ENCODE measurements around the gene MTERF4. TPM values are rescaled to one million over a fixed set of nuclear protein-coding genes. Genes with fewer than 3 reads are reported as not detected.

The MTERF4 gene
- total and polyA plus RNA-seq, 2 of the 4 experiments (the other 2 are of a cell fraction), result 26.6 to 33.3 TPM

GRCh38 chr2:241091734-241092445 is 10.2 kb downstream of the MTERF4 start:
- ATAC-seq (ENCODE audit: low read depth) (no peak), DNase-seq (no peak)
- Histone ChIP-seq H2AK5ac (ENCODE audit: low read depth, low read length) (no peak overlapping the region), H3K4ac (ENCODE audit: low read depth, low read length) (no peak overlapping the region), H3K56ac (ENCODE audit: extremely low read depth, insufficient read depth, low read length) (no peak overlapping the region), H3K27ac (ENCODE audit: insufficient read depth, low read length) (no peak overlapping the region), H3K4me2 (ENCODE audit: low read depth, low read length) (no peak overlapping the region), H3K4me1 (ENCODE audit: control insufficient read depth, insufficient read depth, low read length) (no peaks in the 10 kb centered on the region), H3K23ac (ENCODE audit: low read depth, low read length) (no peak overlapping the region), H3K9me1 (ENCODE audit: insufficient read depth, low read length) (0 out of 2 replicates have a peak, but pooled peaks cover 3% of the 10 kb centered on the region), H2BK15ac (ENCODE audit: low read depth, low read length) (no peak overlapping the region), H3K4me3 (ENCODE audit: insufficient read depth, low read depth, low read length) (no peak overlapping the region), H2BK120ac (ENCODE audit: low read depth, low read length) (no peak overlapping the region), H3K18ac (ENCODE audit: low read depth, low read length) (no peak overlapping the region), H2BK20ac (ENCODE audit: low read depth, low read length) (no peak overlapping the region), H2AK9ac (replicated peaks; ENCODE audit: low read depth, low read length, poor library complexity) (no peak overlapping the region), H3K14ac (replicated peaks; ENCODE audit: low read depth, low read length) (no peak overlapping the region), H3K79me1 (ENCODE audit: low read depth in 1 of 2, low read length in 2 of 2) (peaks cover 3 to 6% of the 10 kb centered on the region in 2 experiments), H2BK5ac (ENCODE audit: low read depth, low read length, poor library complexity, severe bottlenecking) (no peak overlapping the region), H3K9me3 (ENCODE audit: control insufficient read depth, insufficient read depth, low read length) (no peaks in the 10 kb centered on the region), H4K20me1 (ENCODE audit: insufficient read depth, low read length) (0 out of 2 replicates have a peak, but pooled peaks cover 2% of the 10 kb centered on the region), H4K8ac (ENCODE audit: low read depth in 2 of 2, low read length in 2 of 2) (no peak overlapping the region), H3K36me3 (ENCODE audit: control insufficient read depth, insufficient read depth, low read length) (peaks cover 62% of the 10 kb centered on the region), H4K91ac (ENCODE audit: insufficient read depth, low read depth, low read length) (no peak overlapping the region), H3K27me3 (ENCODE audit: control insufficient read depth, insufficient read depth, low read length) (no peaks in the 10 kb centered on the region), H3K9ac (ENCODE audit: low read depth, low read length) (no peak overlapping the region), H2AFZ (replicated peaks; ENCODE audit: low read length, poor library complexity) (no peak overlapping the region), H4K5ac (ENCODE audit: low read depth, low read length) (no peak overlapping the region)
- ChIA-PET POLR2A (ENCODE audit: unreplicated experiment) (no interaction called here), CTCF (no interaction called here)
- WGBS, 2 experiments (ENCODE audit: extremely low coverage in 2 of 2, insufficient read length in 1 of 2), result 92% methylated on average over 12 of the region's 22 CpGs; no CpG with 5 or more reads in 1 of the 2 experiments
- TF ChIP-seq RAD21 (IDR thresholded peaks at IDR 0.05; ENCODE audit: low read length), result no peak
- no peak for TF ChIP-seq MAZ (IDR thresholded peaks at IDR 0.05; ENCODE audit: borderline replicate concordance, low read depth, low read length)
- no peak for TF ChIP-seq MXI1 (IDR thresholded peaks at IDR 0.05; ENCODE audit: borderline replicate concordance, low read depth, low read length)
- no peak for TF ChIP-seq USF2 (IDR thresholded peaks at IDR 0.05; ENCODE audit: low read depth, low read length)
- no peak for TF ChIP-seq BHLHE40 (IDR thresholded peaks at IDR 0.05; ENCODE audit: low read depth, low read length)
- TF ChIP-seq NFE2L2 (IDR thresholded peaks at IDR 0.05; ENCODE audit: low read depth, low read length), result no peak
- no peak for TF ChIP-seq CHD1 (IDR thresholded peaks at IDR 0.05; ENCODE audit: low read depth, low read length)
- TF ChIP-seq CTCF (conservative IDR thresholded peaks at IDR 0.05; ENCODE audit: low read depth, low read length), result no peak
- no peak for TF ChIP-seq MAFK (IDR thresholded peaks at IDR 0.05; ENCODE audit: low read depth, low read length)
- TF ChIP-seq RCOR1 (IDR thresholded peaks at IDR 0.05; ENCODE audit: insufficient replicate concordance, low read length), result no peak
- no peak for TF ChIP-seq RFX5 (IDR thresholded peaks at IDR 0.05; ENCODE audit: low read depth, low read length)
- TF ChIP-seq CEBPB (IDR thresholded peaks at IDR 0.05; ENCODE audit: low read depth, low read length), result no peak
- no peak for TF ChIP-seq FOS (IDR thresholded peaks at IDR 0.05; ENCODE audit: low read depth, low read length)
- intact Hi-C loops (cut with micrococcal nuclease), result no loop called here
- dilution Hi-C loops (cut with HindIII; ENCODE audit: low sequenced_read_pairs, unreplicated experiment), result no loop called here
- in situ Hi-C loops (cut with MboI; ENCODE audit: low sequenced_read_pairs), result no loop called here
- BruUV-seq (replicated peaks), result no TSS peak

All from IMR-90 (cell line).